Kidney (tissue), 14 donors: Measurements from ENCODE around the gene ADAMTS17. TPM values are rescaled to one million over a fixed set of nuclear protein-coding genes. Genes with fewer than 3 reads are reported as not detected.

Source experiments
- DNase-seq, 5 donors: peaks; one replicate each; pipeline ENCODE4 v3.0.0-alpha.2; 2013 to 2020
- FAIRE-seq: peaks from 2 replicates; lab custom pipeline; 2012; peaks lifted over from hg19 to GRCh38; lab: Jason Lieb, UNC
- H3K27ac ChIP-seq, 2 donors: one replicate each; pipeline ENCODE4 v1.7.0; 2013; ENCODE audit warnings: low read depth in 2 of 2, low read length in 2 of 2, inconsistent platforms in 1 of 2
- H3K27me3 ChIP-seq: one replicate; pipeline ENCODE4 v1.7.1; 2013; ENCODE audit warnings: low read length, inconsistent platforms; ENCODE audit not compliant: control insufficient read depth, insufficient read depth
- H3K36me3 ChIP-seq, 3 donors: one replicate each; pipeline versions ENCODE4 v1.7.0 to v1.7.1; 2013; ENCODE audit warnings: low read length in 3 of 3, control low read depth in 1 of 3, inconsistent platforms in 1 of 3; ENCODE audit not compliant: insufficient read depth in 3 of 3, control insufficient read depth in 2 of 3
- H3K4me1 ChIP-seq, 3 donors: one replicate each; pipeline versions ENCODE4 v1.7.0 to v1.7.1; 2013; ENCODE audit warnings: low read length in 3 of 3, inconsistent platforms in 1 of 3, low read depth in 1 of 3; ENCODE audit not compliant: control insufficient read depth in 2 of 3, insufficient read depth in 2 of 3
- H3K4me3 ChIP-seq, 3 donors: one replicate each; pipeline versions ENCODE4 v1.7.0 to v1.8.1; 2013; ENCODE audit warnings: low read length in 3 of 3, control low read depth in 1 of 3, inconsistent platforms in 1 of 3
- H3K9ac ChIP-seq, 3 donors: one replicate each; pipeline versions ENCODE4 v1.7.0 to v1.7.1; 2013; ENCODE audit warnings: low read length in 3 of 3, control low read depth in 1 of 3, inconsistent platforms in 1 of 3
- H3K9me3 ChIP-seq, 3 donors: one replicate each; pipeline versions ENCODE4 v1.7.0 to v1.7.1; 2013; ENCODE audit warnings: low read length in 3 of 3, control low read depth in 1 of 3, inconsistent platforms in 1 of 3; ENCODE audit not compliant: control insufficient read depth in 2 of 3, insufficient read depth in 1 of 3
- CTCF ChIP-seq: IDR thresholded peaks from 3 replicates; pipeline ENCODE4 v1.5.1; 2012; ENCODE audit warnings: mild to moderate bottlenecking, moderate library complexity, borderline replicate concordance; ENCODE audit not compliant: insufficient read depth; ENCODE audit errors: extremely low read depth
- intact Hi-C: fragments of 100-400 bp; cut with DNase I; formaldehyde crosslinking; loops from one replicate; pipeline ENCODE4 v1.11.1; 2022
- polyA plus RNA-seq: library from polyadenylated mRNA; stranded (reverse); fragments of 350-450 nt; fragmentation: Illumina TruSeq; extraction: RNeasy Lipid Tissue Mini Kit (QIAGEN cat#74804); gene quantifications from one replicate; pipeline ENCODE4 v1.2.3, GENCODE V29; 2014; ENCODE audit warnings: low read depth, low replicate concordance; ENCODE audit not compliant: insufficient read depth
- total RNA-seq: library from RNA; stranded (reverse); fragmentation: NEBNext Ultra II Directional; extraction: Animal tissue kit (Norgen Biotek cat#: 25700); gene quantifications from one replicate; pipeline ENCODE4 v1.2.1, GENCODE V29; 2021
- donor health status: control.
- donor health status: control.
- donor health status: control.
- donor health status: control.
- donor health status: control.
- donor health status: DM: yes; HTN: yes; CAD: no.
- donor health status: Normal renal cell carcinoma (clear cell type).

ADAMTS17 gene
- total and polyA plus RNA-seq, 2 donors from 2014 or later = 1.7 to 2.2 TPM

GRCh38 chr15:100384108-100384410 is 42.3 kb upstream of the ADAMTS17 start:
- Histone ChIP-seq H3K4me1 (no peaks in the 10 kb centered on the region), H3K27me3 (no peaks in the 10 kb centered on the region), H3K27ac (no peak overlapping the region), H3K9ac (no peak overlapping the region), H3K36me3 (no peaks in the 10 kb centered on the region), H3K4me3 (no peak overlapping the region), H3K9me3 (peaks cover 0 to 18% (median 0%) of the 10 kb centered on the region in 3 donors)
- TF ChIP-seq CTCF = no peak
- no peak for DNase-seq
- intact Hi-C loops = no loop called here
- FAIRE-seq = no peak

- TF ChIP-seq CTCF = peak; percentile 37
- intact Hi-C loops = no loop called here
- Histone ChIP-seq H3K9me3 (peaks cover 0 to 18% (median 0%) of the 10 kb centered on the region in 3 donors), H3K27ac (no peak overlapping the region), H3K27me3 (no peaks in the 10 kb centered on the region), H3K4me3 (no peak overlapping the region), H3K36me3 (no peaks in the 10 kb centered on the region), H3K9ac (no peak overlapping the region), H3K4me1 (no peaks in the 10 kb centered on the region)
- DNase-seq = peak in 3 of 5 donors; percentile 26 to 34 (median 33)
- no peak for FAIRE-seq
Observed at GRCh38 chr15:100383302-100384107, 41.7 kb upstream of the ADAMTS17 start.

GRCh38 chr15:100373942-100374341 is 32.2 kb upstream of the ADAMTS17 start:
- intact Hi-C loops = no loop called here
- Histone ChIP-seq H3K4me3 (no peak overlapping the region), H3K27me3 (peaks cover 3% of the 10 kb centered on the region), H3K27ac (no peak overlapping the region), H3K4me1 (no peaks in the 10 kb centered on the region), H3K36me3 (no peaks in the 10 kb centered on the region), H3K9me3 (peaks cover 0 to 11% (median 0%) of the 10 kb centered on the region in 3 donors), H3K9ac (no peak overlapping the region)
- TF ChIP-seq CTCF = no peak
- DNase-seq (peak in 2 of 5 donors; percentile 9 to 41), FAIRE-seq (no peak)
